ENCODE measurements around the gene TSHZ2. TPM values are rescaled to one million over a fixed set of nuclear protein-coding genes. Genes with fewer than 3 reads are reported as not detected.

TSHZ2 gene
- total and polyA plus RNA-seq, 2 donors (not counting 1 experiment from before 2014, with no cell fraction given), result 1.00 to 5.7 TPM

- ChIA-PET CTCF (no interaction called here), POLR2A (no interaction called here)
- no peak overlapping the region for H3K4me3 ChIP-seq (ENCODE audit: control extremely low read depth in 1 of 5, extremely low read depth in 1 of 5, insufficient read depth in 1 of 5, low read depth in 2 of 5, low read length in 4 of 5)
- Mint-ChIP-seq H3K4me3 (no peak overlapping the region), H3K27me3 (peaks cover 28% of the 10 kb centered on the region), H3K9me3 (ENCODE audit: insufficient read depth) (no peaks in the 10 kb centered on the region), H3K4me1 (no peaks in the 10 kb centered on the region), H3K27ac (no peak overlapping the region)
- intact Hi-C loops (cut with micrococcal nuclease), result no loop called here
- no peak overlapping the region for H3K27ac ChIP-seq (ENCODE audit: low read length in 2 of 2)
- no peak overlapping the region for H3K4me2 ChIP-seq (replicated peaks; ENCODE audit: low read depth, low read length, poor library complexity, severe bottlenecking)
- TF ChIP-seq CTCF (IDR thresholded peaks at IDR 0.05) (no peak), EZH2 (IDR thresholded peaks at IDR 0.05; ENCODE audit: borderline replicate concordance, insufficient read depth, low read depth, low read length, poor library complexity, severe bottlenecking) (no peak)
- no peak for ATAC-seq (ENCODE audit: low read depth)
- H3K4me1 ChIP-seq (ENCODE audit: control insufficient read depth in 2 of 2, insufficient read depth in 2 of 2, low read length in 2 of 2), result no peaks in the 10 kb centered on the region
- no peak overlapping the region for H2AFZ ChIP-seq (ENCODE audit: insufficient read depth, low read depth, low read length, poor library complexity, severe bottlenecking)
- DNase-seq, result no peak
- H3K9me3 ChIP-seq (ENCODE audit: control extremely low read depth in 1 of 3, control insufficient read depth in 2 of 3, insufficient read depth in 1 of 3, low read length in 2 of 3), result no peaks in the 10 kb centered on the region
- no peaks in the 10 kb centered on the region for H3K36me3 ChIP-seq (replicated peaks in 1 of 2; ENCODE audit: control extremely low read depth in 1 of 2, control insufficient read depth in 1 of 2, extremely low read depth in 1 of 2, insufficient read depth in 2 of 2, low read length in 1 of 2)
- WGBS (ENCODE audit: insufficient coverage), result 80% methylated on average over 1 of the region's 2 CpGs
- H3K79me2 ChIP-seq (ENCODE audit: control insufficient read depth, insufficient read depth, low read length), result no peaks in the 10 kb centered on the region
- no peak overlapping the region for H3K9ac ChIP-seq (ENCODE audit: low read length)
- H3K27me3 ChIP-seq (replicated peaks in 1 of 4; ENCODE audit: control extremely low read depth in 1 of 4, control insufficient read depth in 3 of 4, insufficient read depth in 4 of 4, low read length in 3 of 4), result no peaks in the 10 kb centered on the region
- H4K20me1 ChIP-seq (ENCODE audit: control insufficient read depth, insufficient read depth, low read length, poor library complexity, severe bottlenecking), result no peaks in the 10 kb centered on the region
Observed at GRCh38 chr20:53296025-53296424, 323.9 kb downstream of the TSHZ2 start.

- H3K9me3 ChIP-seq (ENCODE audit: control extremely low read depth in 1 of 3, control insufficient read depth in 2 of 3, insufficient read depth in 1 of 3, low read length in 2 of 3), result no peaks in the 10 kb centered on the region
- no peak overlapping the region for H3K27ac ChIP-seq (ENCODE audit: low read length in 2 of 2)
- H3K9me3 Mint-ChIP-seq (ENCODE audit: insufficient read depth), result no peaks in the 10 kb centered on the region
- CTCF ChIA-PET, result no interaction called here
- H3K4me2 ChIP-seq (replicated peaks; ENCODE audit: low read depth, low read length, poor library complexity, severe bottlenecking), result no peak overlapping the region
- no peaks in the 10 kb centered on the region for H4K20me1 ChIP-seq (ENCODE audit: control insufficient read depth, insufficient read depth, low read length, poor library complexity, severe bottlenecking)
- no peaks in the 10 kb centered on the region for H3K27me3 ChIP-seq (replicated peaks in 1 of 4; ENCODE audit: control extremely low read depth in 1 of 4, control insufficient read depth in 3 of 4, insufficient read depth in 4 of 4, low read length in 3 of 4)
- peaks cover 28% of the 10 kb centered on the region for H3K27me3 Mint-ChIP-seq
- H3K9ac ChIP-seq (ENCODE audit: low read length), result no peak overlapping the region
- no peak for TF ChIP-seq CTCF (IDR thresholded peaks at IDR 0.05)
- ATAC-seq (ENCODE audit: low read depth) (no peak), DNase-seq (no peak)
- H3K4me3 Mint-ChIP-seq, result no peak overlapping the region
- H3K79me2 ChIP-seq (ENCODE audit: control insufficient read depth, insufficient read depth, low read length), result no peaks in the 10 kb centered on the region
- no peaks in the 10 kb centered on the region for H3K4me1 Mint-ChIP-seq
- H3K4me1 ChIP-seq (ENCODE audit: control insufficient read depth in 2 of 2, insufficient read depth in 2 of 2, low read length in 2 of 2), result no peaks in the 10 kb centered on the region
- POLR2A ChIA-PET, result no interaction called here
- H3K36me3 ChIP-seq (replicated peaks in 1 of 2; ENCODE audit: control extremely low read depth in 1 of 2, control insufficient read depth in 1 of 2, extremely low read depth in 1 of 2, insufficient read depth in 2 of 2, low read length in 1 of 2), result no peaks in the 10 kb centered on the region
- no peak overlapping the region for H2AFZ ChIP-seq (ENCODE audit: insufficient read depth, low read depth, low read length, poor library complexity, severe bottlenecking)
- WGBS (ENCODE audit: insufficient coverage), result 86% methylated on average over 1 of the region's 2 CpGs
- intact Hi-C loops (cut with micrococcal nuclease), result no loop called here
- H3K4me3 ChIP-seq (ENCODE audit: control extremely low read depth in 1 of 5, extremely low read depth in 1 of 5, insufficient read depth in 1 of 5, low read depth in 2 of 5, low read length in 4 of 5), result no peak overlapping the region
- no peak overlapping the region for H3K27ac Mint-ChIP-seq
Observed at GRCh38 chr20:53296451-53297153, 324.4 kb downstream of the TSHZ2 start.
